Endothelial cell of umbilical vein (primary cell): ENCODE data around the gene CMIP. TPM values are rescaled to one million over a fixed set of nuclear protein-coding genes. Genes with fewer than 3 reads are reported as not detected.

Source experiments
- BruUV-seq: library from RNA; stranded (reverse); fragments of 400-500 nt; replicated peaks from 2 replicates; lab custom pipeline; 2021; lab: Mats Ljungman, UMichigan
- CTCF ChIA-PET: fragments of 300-600, 350-600 bp; sonication (Branson Sonifier 250); formaldehyde crosslinking; loops from one replicate; lab custom pipeline; 2021; ENCODE audit warnings: antibody characterized with exemption, inconsistent platforms; lab: Charles Lee
- POLR2A ChIA-PET: fragments of 300-600, 350-600 bp; sonication (Branson Sonifier 250); formaldehyde crosslinking; loops from one replicate; lab custom pipeline; 2021; ENCODE audit warnings: antibody characterized with exemption, inconsistent platforms; lab: Charles Lee
- DNase-seq: peaks from one replicate; pipeline ENCODE4 v3.0.0-alpha.2; 2011; ENCODE audit warnings: low read depth, low spot score
- FAIRE-seq: peaks from 2 replicates; lab custom pipeline; 2011; peaks lifted over from hg19 to GRCh38; lab: Jason Lieb, UNC
- H2AFZ ChIP-seq: 2 replicates; pipeline ENCODE4 v1.6.0; 2012; ENCODE audit warnings: low read depth, low read length, control low read depth, inconsistent platforms
- H3K27ac ChIP-seq: 2 replicates; pipeline ENCODE4 v1.5.1; 2011; ENCODE audit warnings: low read depth, mild to moderate bottlenecking, control low read depth, low read length, moderate library complexity; ENCODE audit not compliant: insufficient read depth
- H3K27me3 ChIP-seq, 2 experiments: 2 replicates each; pipeline versions ENCODE4 v1.6.0 to v1.6.1; 2011; ENCODE audit warnings: low read length in 2 of 2, mixed read lengths in 1 of 2; ENCODE audit not compliant: control insufficient read depth in 2 of 2, insufficient read depth in 2 of 2
- H3K36me3 ChIP-seq, 2 experiments: 2 replicates in 1 of 2; 3 replicates in 1 of 2; pipeline ENCODE4 v1.5.1; 2011; ENCODE audit warnings: low read length in 2 of 2, mild to moderate bottlenecking in 1 of 2, moderate library complexity in 1 of 2; ENCODE audit not compliant: control insufficient read depth in 2 of 2, insufficient read depth in 2 of 2; ENCODE audit errors: extremely low read depth in 1 of 2
- H3K4me1 ChIP-seq: 3 replicates; pipeline ENCODE4 v1.5.1; 2011; ENCODE audit warnings: mild to moderate bottlenecking, low read length; ENCODE audit not compliant: control insufficient read depth, insufficient read depth; ENCODE audit errors: extremely low read depth
- H3K4me2 ChIP-seq: 2 replicates; pipeline ENCODE4 v1.6.1; 2011; ENCODE audit warnings: low read length, control low read depth, mixed read lengths; ENCODE audit not compliant: insufficient read depth
- H3K4me3 ChIP-seq, 3 experiments: fragments of 200-600 bp in 1 of 3; sonication (generic), shearing (Covaris generic) in 1 of 3; replicated peaks in 1 of 3; 2 replicates each; pipeline ENCODE4 v1.5.1; 2011 to 2016; ENCODE audit warnings: control low read depth in 3 of 3, low read length in 3 of 3, mild to moderate bottlenecking in 2 of 3, inconsistent platforms in 1 of 3, low read depth in 1 of 3, moderate library complexity in 1 of 3; ENCODE audit not compliant: insufficient read depth in 1 of 3
- H3K79me2 ChIP-seq: 2 replicates; pipeline ENCODE4 v1.6.0; 2012; ENCODE audit warnings: low read length, inconsistent platforms; ENCODE audit not compliant: control insufficient read depth, insufficient read depth
- H3K9ac ChIP-seq: replicated peaks from 2 replicates; pipeline ENCODE3; 2011; ENCODE audit warnings: low read length, control low read depth; ENCODE audit not compliant: insufficient read depth; ENCODE audit errors: extremely low read depth
- H3K9me1 ChIP-seq: replicated peaks from 3 replicates; pipeline ENCODE4 v1.6.0; 2011; ENCODE audit warnings: mild to moderate bottlenecking, low read length; ENCODE audit not compliant: control insufficient read depth, insufficient read depth; ENCODE audit errors: extremely low read depth
- H3K9me3 ChIP-seq: replicated peaks from 2 replicates; pipeline ENCODE4 v1.5.1; 2012; ENCODE audit warnings: low read length, inconsistent platforms; ENCODE audit not compliant: control insufficient read depth, insufficient read depth
- H4K20me1 ChIP-seq: replicated peaks from 2 replicates; pipeline ENCODE3; 2011; ENCODE audit warnings: mild to moderate bottlenecking, low read length; ENCODE audit not compliant: control insufficient read depth, insufficient read depth; ENCODE audit errors: extremely low read depth
- CTCF ChIP-seq, 2 donors: IDR thresholded peaks; 1 replicate in 1 of 2; 2 replicates in 1 of 2; pipeline ENCODE4 v1.5.1; 2011; ENCODE audit warnings: low read length in 2 of 2, mild to moderate bottlenecking in 2 of 2, moderate library complexity in 2 of 2, control low read depth in 1 of 2, inconsistent platforms in 1 of 2, low read depth in 1 of 2; ENCODE audit not compliant: insufficient read depth in 1 of 2; ENCODE audit errors: extremely low read depth in 1 of 2
- EZH2 ChIP-seq: IDR thresholded peaks from 2 replicates; pipeline ENCODE4 v1.6.1; 2012; ENCODE audit warnings: borderline replicate concordance, low read depth, mild to moderate bottlenecking, moderate library complexity, low read length, inconsistent platforms; ENCODE audit not compliant: severe bottlenecking
- FOS ChIP-seq: IDR thresholded peaks from 2 replicates; pipeline ENCODE4 v1.6.1; 2011; ENCODE audit warnings: mild to moderate bottlenecking, low read length, moderate library complexity, borderline replicate concordance; ENCODE audit not compliant: insufficient read depth
- GATA2 ChIP-seq: IDR thresholded peaks from 2 replicates; pipeline ENCODE4 v1.7.0; 2011; ENCODE audit warnings: low read depth, mild to moderate bottlenecking, moderate library complexity, mixed read lengths, low read length; ENCODE audit not compliant: insufficient read length, insufficient read depth
- JUN ChIP-seq: IDR thresholded peaks from 2 replicates; pipeline ENCODE4 v1.6.1; 2011; ENCODE audit warnings: borderline replicate concordance, low read depth; ENCODE audit not compliant: insufficient read length, insufficient read depth
- MAX ChIP-seq: IDR thresholded peaks from 2 replicates; pipeline ENCODE4 v1.6.1; 2011; ENCODE audit not compliant: insufficient read depth, insufficient read length
- MYC ChIP-seq: IDR thresholded peaks from one replicate; pipeline ENCODE4 v1.6.1; 2011; ENCODE audit warnings: mild to moderate bottlenecking, low read depth, low read length
- POLR2A ChIP-seq: IDR thresholded peaks from 2 replicates; pipeline ENCODE4 v1.6.1; 2012; ENCODE audit warnings: low read depth, mild to moderate bottlenecking, control low read depth, low read length
- POLR2AphosphoS5 ChIP-seq: IDR thresholded peaks from 2 replicates; pipeline ENCODE4 v1.6.1; 2012; ENCODE audit warnings: low read depth, mild to moderate bottlenecking, control low read depth, low read length, moderate library complexity; ENCODE audit not compliant: insufficient read depth
- dilution Hi-C: fragments of 300-500 bp; cut with MboI; formaldehyde crosslinking; loops from one replicate; pipeline ENCODE4 v1.15.0; 2019; ENCODE audit warnings: low sequenced_read_pairs; ENCODE audit not compliant: extremely low pct_ligation_motif_present
- intact Hi-C: fragments of 100-400 bp; cut with micrococcal nuclease; formaldehyde crosslinking; loops from one replicate; pipeline ENCODE4 v1.10.0; 2022
- polyA plus RNA-seq, 4 experiments: library from polyadenylated mRNA; depleted of rRNA in 3 of 4; stranded (reverse) in 3 of 4; unstranded in 1 of 4; fragments of >200 nt; gene quantifications; 2 replicates each; pipeline versions ENCODE4 v1.2.1 to v1.2.3, GENCODE V29; 2011 to 2012; ENCODE audit warnings: missing spikeins in 1 of 4
- total RNA-seq: library from RNA; stranded (reverse); gene quantifications from 2 replicates; pipeline ENCODE4 v1.2.3, GENCODE V29; 2021

CMIP gene
- total and polyA plus RNA-seq, 2 donors (not counting 3 experiments of a cell fraction or from before 2014, with no cell fraction given) = 29.0 to 101 TPM

GRCh38 chr16:81494434-81494806, 49.8 kb downstream of the CMIP start:
- H3K4me1 ChIP-seq = peaks cover 81% of the 10 kb centered on the region
- no peak overlapping the region for H3K4me2 ChIP-seq
- no peaks in the 10 kb centered on the region for H3K9me3 ChIP-seq
- POLR2A ChIA-PET = no interaction called here
- peaks cover 58% of the 10 kb centered on the region for H3K79me2 ChIP-seq
- H3K4me3 ChIP-seq = no peak overlapping the region
- intact Hi-C loops = loop anchor here (1.0 to 5.0 kb wide), 3 partner anchors 17 to 118 kb away; no protein-coding TSS in a partner anchor
- H3K27me3 ChIP-seq = no peaks in the 10 kb centered on the region
- no peak for FAIRE-seq
- H3K27ac ChIP-seq = peak overlapping the region; percentile 96
- no peak for DNase-seq
- BruUV-seq = no TSS peak
- H3K36me3 ChIP-seq = no peaks in the 10 kb centered on the region
- H3K9ac ChIP-seq = peak overlapping the region; percentile 46
- TF ChIP-seq MAX (no peak), FOS (no peak), MYC (no peak), EZH2 (no peak), POLR2AphosphoS5 (no peak), JUN (no peak), CTCF (IDR thresholded peaks at IDR 0.05; ENCODE audit: extremely low read depth in 1 of 2, insufficient read depth in 1 of 2, low read depth in 1 of 2, low read length in 2 of 2) (no peak), POLR2A (no peak), GATA2 (no peak)
- CTCF ChIA-PET = interaction anchor here (0.9 to 1.6 kb wide), 6 partner anchors 9 to 230 kb away, joined by 3 to 9 read pairs (median 4); no protein-coding TSS in a partner anchor
- dilution Hi-C loops = no loop called here
- no peak overlapping the region for H2AFZ ChIP-seq
- no peaks in the 10 kb centered on the region for H3K9me1 ChIP-seq
- H4K20me1 ChIP-seq = no peaks in the 10 kb centered on the region
